HG03135 (cell line): ENCODE measurements around the gene RIIAD1.
A peak's percentile ranks its signal among the peaks of the same experiment; 100 is the strongest.

Experiments
- ATAC-seq: cut with Tn5 transposase; IDR thresholded peaks from one replicate; pipeline ENCODE4 v1.9.1; 2021; ENCODE audit warnings: mild to moderate bottlenecking, moderate library complexity; ENCODE audit not compliant: unreplicated experiment

Gene RIIAD1

DNA sequence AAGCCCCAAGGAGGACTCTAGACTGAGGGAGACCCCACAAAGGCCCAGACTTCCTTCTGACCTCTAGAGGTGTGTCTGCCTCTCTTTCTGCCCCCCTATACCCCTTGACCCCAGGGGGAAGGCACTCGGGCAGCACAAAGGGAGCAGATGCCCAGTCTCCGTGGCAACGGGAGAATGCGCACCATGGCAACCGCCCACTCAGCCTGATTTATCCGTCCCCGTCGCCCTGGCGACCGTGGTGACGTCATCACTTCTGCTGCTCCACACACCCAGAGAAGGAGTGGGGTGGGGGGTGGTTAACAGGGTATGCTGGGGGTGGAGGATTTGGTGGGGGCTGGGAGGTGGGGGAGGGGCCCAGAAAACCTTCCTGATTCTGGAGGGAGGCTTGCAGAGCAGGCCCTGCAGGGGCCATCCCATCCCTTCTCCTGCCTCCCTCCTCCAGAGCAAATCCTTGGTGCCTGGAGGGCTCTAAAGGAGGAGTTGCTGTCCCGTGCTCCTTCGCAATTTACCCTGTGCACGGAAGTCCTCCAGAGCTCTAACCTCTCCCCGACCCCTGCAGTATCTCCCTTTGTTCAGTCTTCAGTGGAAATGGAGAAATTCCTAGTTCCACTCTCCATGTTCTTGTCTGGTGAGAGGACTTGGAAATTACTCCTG lies 11.0 kb upstream of the RIIAD1 start:
- no peak for ATAC-seq

DNA sequence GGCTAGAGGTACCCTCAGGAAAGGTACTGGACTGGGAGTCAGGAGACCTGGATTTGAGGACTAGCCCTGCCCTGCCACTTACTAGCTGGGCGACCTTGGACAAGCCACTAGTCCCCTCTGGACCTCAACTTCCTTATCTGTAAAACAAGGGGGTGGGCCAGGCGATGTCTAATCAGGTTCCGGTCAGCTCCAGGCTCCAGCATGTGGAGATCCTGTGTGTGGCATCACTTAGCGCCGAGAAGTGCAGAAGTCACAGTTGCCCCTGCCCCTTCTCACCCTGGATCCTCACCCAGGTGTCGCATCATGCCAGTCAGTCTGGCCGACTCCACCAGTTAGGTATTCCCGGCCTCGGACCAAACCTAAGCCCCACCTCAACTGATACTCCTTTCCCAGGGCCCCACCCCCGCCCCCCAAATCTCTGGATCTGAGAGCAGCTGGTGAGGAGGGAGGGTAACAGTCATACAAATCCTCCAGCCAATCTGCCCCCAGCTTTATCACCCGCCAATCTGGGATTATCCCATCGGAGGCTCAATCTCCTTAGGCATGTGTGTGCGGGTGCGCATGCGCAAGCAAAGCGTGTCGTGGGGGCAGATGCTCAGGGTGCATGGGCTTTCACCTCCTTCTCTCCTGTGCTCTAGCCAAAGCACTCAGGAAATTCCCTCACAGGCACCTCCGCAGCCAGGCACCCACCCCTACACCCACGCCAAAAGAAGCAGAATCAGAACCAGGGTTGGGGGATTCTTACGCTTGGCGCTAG lies 10.1 kb upstream of the RIIAD1 start:
- ATAC-seq: no peak

GRCh38 chr1:151711951-151712350 lies 9.4 kb upstream of the RIIAD1 start:
- ATAC-seq: no peak

DNA sequence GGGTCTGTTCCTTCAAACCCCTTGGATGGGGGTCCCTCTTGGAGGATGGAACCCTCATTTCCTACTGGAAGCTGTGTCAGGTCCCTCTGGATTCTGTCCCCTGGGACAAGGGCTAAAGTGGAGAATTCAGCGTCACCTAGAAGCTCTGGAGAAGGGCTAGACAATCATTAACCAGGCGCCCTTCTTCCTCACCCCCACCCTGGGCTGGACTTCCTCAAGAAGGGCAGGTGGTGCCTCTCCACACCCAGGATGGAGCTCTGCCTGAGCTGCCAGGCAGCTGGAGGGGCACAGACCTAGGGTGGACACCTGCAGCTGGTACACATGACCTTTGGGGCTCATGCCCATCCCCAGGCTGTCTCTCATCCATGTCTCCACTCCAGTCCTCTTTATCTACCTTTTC lies 8.3 kb upstream of the RIIAD1 start:
- ATAC-seq: no peak

- no peak for ATAC-seq
These were observed 7.4 kb upstream of the RIIAD1 start for GRCh38 chr1:151713874-151714273.

DNA sequence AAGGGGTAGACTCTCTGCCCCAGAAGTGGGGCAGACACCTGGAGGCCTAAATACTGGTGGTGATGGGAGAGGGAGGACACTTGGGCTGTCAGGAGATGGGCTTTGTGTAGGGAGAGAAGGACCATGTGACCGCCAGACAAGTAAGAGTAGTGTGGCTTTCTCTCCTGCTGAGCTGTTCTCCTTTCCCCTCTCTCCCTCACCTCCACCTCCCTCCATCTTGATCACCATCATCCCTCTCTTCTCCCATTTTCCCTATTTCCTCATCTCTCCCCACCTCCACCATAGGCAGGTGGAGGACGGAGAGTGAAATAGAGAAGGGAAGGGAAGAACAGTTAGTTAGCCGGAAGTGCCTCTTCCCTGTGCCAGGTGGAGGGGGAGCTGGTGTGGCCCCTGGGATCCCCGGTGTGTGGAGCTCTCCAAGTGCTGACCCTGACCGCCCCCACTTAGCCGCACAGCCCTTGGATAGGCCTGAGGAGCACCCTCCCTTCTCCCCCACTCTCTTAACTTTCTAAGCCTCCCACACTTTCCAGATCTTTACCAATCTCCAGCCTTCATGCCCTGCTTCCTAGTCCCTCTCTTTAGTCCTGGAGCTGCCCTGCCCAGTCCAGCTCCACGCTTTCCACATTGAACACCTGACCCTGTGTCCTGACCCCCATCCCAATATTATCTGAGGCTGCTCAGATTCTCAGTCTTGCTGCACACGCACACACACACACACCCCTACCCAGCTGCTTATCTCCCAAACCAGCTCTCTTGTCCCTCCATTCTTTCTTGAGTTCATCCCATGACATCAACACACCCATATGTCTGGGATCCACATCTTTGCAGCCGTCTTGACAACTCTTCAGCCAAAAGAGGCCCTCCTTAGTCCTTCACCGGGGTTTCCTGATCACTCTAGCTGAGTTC lies 6.2 kb upstream of the RIIAD1 start:
- ATAC-seq: no peak

- ATAC-seq: no peak
These were observed 5.5 kb upstream of the RIIAD1 start for GRCh38 chr1:151715726-151716404.

DNA sequence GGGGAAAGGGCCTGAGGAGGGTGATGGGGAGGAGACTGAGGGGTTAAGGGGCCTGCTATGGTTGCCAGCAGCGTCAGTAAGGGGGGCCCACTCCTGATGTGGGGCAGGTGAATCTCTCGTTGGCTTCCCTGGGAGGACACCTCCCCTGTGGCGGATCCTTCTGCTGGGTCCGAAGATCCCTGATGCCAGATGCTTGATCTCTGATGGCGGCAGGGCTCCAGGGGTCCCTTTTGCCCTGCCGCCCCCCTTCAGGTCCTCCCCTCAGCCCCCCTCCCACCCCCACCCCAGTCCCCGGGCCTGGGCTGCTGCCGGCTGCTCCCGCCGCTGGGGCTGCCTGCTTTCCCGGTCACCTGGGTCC lies 4.9 kb upstream of the RIIAD1 start:
- ATAC-seq: no peak

GRCh38 chr1:151716771-151717631 lies 4.3 kb upstream of the RIIAD1 start, which contains the start of gene CELF3:
CELF3 (minus strand) TSS chr1:151716803; CDS start chr1:151716020, 783 bp downstream.
- no peak for ATAC-seq

DNA sequence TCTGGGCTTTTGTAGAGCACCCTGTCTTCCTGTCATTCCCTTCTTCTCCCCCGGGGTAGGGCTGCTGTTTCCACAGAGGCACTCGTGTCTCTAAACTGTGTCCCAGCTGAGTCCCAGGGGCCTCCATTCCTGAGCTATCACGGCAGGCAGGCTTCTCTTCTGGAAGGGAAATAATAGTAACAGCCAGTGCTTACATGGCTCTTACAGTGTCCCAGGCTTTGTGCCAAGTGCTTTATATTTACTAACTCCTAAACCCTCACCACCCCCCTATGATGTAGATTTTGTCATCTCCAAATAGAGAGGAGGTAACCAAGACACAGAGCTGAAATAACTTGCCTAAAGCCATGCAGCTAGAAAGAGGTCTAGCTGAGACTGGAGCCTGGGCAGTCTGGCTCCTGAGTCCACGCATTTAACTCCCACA lies 3.3 kb upstream of the RIIAD1 start:
- ATAC-seq: no peak

DNA sequence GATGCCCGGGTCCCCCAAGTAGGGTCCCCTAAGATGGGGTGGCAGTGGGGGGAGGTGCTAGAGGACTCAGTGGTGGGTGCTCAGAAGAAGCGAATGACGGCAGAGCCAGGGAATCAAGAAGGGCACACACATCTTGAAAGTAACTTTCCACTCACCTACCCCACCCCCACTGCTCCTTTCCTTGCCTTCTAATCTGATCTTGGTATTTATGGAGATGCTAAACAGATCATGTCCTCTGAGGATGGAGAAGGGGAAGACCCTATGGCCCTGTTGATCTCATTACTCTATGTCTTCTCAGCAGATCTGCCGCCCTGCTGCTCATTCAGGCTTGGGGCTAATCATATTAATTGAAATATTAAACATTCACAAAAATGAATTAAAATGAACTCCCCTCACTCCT lies 2.7 kb upstream of the RIIAD1 start:
- ATAC-seq: no peak

GRCh38 chr1:151720125-151720524 lies 1.2 kb upstream of the RIIAD1 start:
- no peak for ATAC-seq

GRCh38 chr1:151720554-151720953 lies 768 bp upstream of the RIIAD1 start:
- ATAC-seq: peak; percentile 66

- ATAC-seq: no peak
These were observed 627 bp downstream of the RIIAD1 start for GRCh38 chr1:151721788-151722510.

DNA sequence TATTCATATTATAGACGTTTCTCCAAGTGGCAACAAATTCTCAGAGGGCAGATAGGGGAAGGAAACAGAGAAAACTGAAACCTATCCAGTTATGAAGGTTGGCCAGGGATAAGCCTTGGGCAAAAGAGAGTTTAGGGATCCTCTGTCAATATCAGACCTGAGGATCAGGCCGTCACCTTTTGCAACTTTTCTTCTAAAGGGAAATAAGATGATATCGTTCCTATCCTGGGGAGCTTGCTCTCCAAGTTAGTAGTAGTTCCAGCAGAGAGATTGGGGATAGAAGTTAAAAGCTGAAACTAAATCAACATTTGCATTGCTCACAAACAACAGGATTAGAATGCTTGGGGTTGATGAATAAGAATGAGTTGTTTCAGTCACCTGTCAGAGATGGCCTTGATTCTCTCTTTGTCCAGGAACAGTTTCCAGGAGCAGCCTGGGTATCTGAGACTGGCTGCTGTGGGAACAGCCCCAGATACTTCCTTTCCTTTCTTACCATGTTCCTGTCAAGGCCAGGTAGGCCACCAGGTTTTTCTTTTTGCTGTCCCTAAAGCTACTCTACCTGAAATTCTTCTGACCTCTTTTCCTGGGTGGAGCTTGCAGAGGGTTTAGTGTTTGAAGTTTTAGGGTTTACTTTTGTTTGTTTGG lies 2.5 kb downstream of the RIIAD1 start:
- no peak for ATAC-seq

GRCh38 chr1:151728151-151729054 lies 7.1 kb downstream of the RIIAD1 start:
- no peak for ATAC-seq

GRCh38 chr1:151729157-151729965 lies 8.0 kb downstream of the RIIAD1 start:
- ATAC-seq: no peak
